Esophagus (tissue), 2 donors: ENCODE measurements around the gene YY2. TPM values are rescaled to one million over a fixed set of nuclear protein-coding genes. Genes with fewer than 3 reads are reported as not detected.

ENCODE experiments used
- H3K27ac ChIP-seq, 2 donors: one replicate each; pipeline ENCODE4 v1.5.1; 2013; ENCODE audit warnings: low read depth in 2 of 2, mild to moderate bottlenecking in 2 of 2, inconsistent platforms in 1 of 2, low read length in 1 of 2, moderate library complexity in 1 of 2
- H3K27me3 ChIP-seq, 2 donors: one replicate each; pipeline ENCODE4 v1.6.1; 2013; ENCODE audit warnings: low read length in 2 of 2, control low read depth in 1 of 2, mild to moderate bottlenecking in 1 of 2; ENCODE audit not compliant: insufficient read depth in 2 of 2, control insufficient read depth in 1 of 2
- H3K36me3 ChIP-seq, 2 donors: one replicate each; pipeline ENCODE4 v1.6.1; 2013; ENCODE audit warnings: low read length in 1 of 2; ENCODE audit not compliant: control insufficient read depth in 2 of 2, insufficient read depth in 2 of 2
- H3K4me1 ChIP-seq, 2 donors: one replicate each; pipeline ENCODE4 v1.6.1; 2013; ENCODE audit warnings: low read length in 1 of 2; ENCODE audit not compliant: control insufficient read depth in 2 of 2, insufficient read depth in 2 of 2
- H3K4me3 ChIP-seq, 2 donors: one replicate each; pipeline ENCODE4 v1.5.1; 2013; ENCODE audit warnings: low read length in 2 of 2, mild to moderate bottlenecking in 2 of 2, low read depth in 1 of 2, moderate library complexity in 1 of 2
- H3K9me3 ChIP-seq, 2 donors: one replicate each; pipeline ENCODE4 v1.6.1; 2013; ENCODE audit warnings: mild to moderate bottlenecking in 2 of 2, low read depth in 1 of 2, low read length in 1 of 2, moderate library complexity in 1 of 2; ENCODE audit not compliant: control insufficient read depth in 2 of 2, insufficient read depth in 1 of 2
- WGBS, 2 donors: extraction: QIAGEN DNeasy Blood & Tissue Kit; methylation state at CpG; one replicate each; pipeline ENCODE4 v1.1.7; 2013; 5-methylcytosine and 5-hydroxymethylcytosine counted together
- polyA plus RNA-seq, 2 donors: library from polyadenylated mRNA; stranded (reverse); fragments of 200-250 nt; gene quantifications; one replicate each; pipeline ENCODE4 v1.2.3, GENCODE V29; 2013
- donor health status: healthy with polysubstance abuse.
- donor health status: Bipolar disorder and iron deficiency.

YY2 gene
- polyA plus RNA-seq, 2 donors = 0.71 to 0.77 TPM

- Histone ChIP-seq H3K36me3 (no peaks in the 10 kb centered on the region), H3K4me3 (peak overlapping the region; percentile 56 to 92), H3K9me3 (no peaks in the 10 kb centered on the region), H3K27ac (peak overlapping the region in 1 of 2 donors; percentile 78), H3K4me1 (no peaks in the 10 kb centered on the region), H3K27me3 (peaks cover 0 to 4% of the 10 kb centered on the region in 2 donors)
- WGBS, 2 donors = 0 to 31% methylated on average over 4 of the region's 4 CpGs
Observed at GRCh38 chrX:21838937-21839333, 16.9 kb upstream of the YY2 start.

- Histone ChIP-seq H3K27ac (peak within 1 kb of the TSS; percentile 69 to 78), H3K4me1 (no peaks in the 10 kb centered on the region), H3K9me3 (no peaks in the 10 kb centered on the region), H3K4me3 (peak within 1 kb of the TSS; percentile 56 to 92), H3K36me3 (no peaks in the 10 kb centered on the region), H3K27me3 (peaks cover 0 to 4% of the 10 kb centered on the region in 2 donors)
- 1 to 27% methylated on average over 52 to 61 of the region's 61 CpGs for WGBS, 2 donors
Observed at GRCh38 chrX:21839334-21840192, 16.2 kb upstream of the YY2 start, which contains the start of gene MBTPS2. Gene MBTPS2 (plus strand): TSS chrX:21839617. CDS start chrX:21839735, 118 bp downstream.

DNA sequence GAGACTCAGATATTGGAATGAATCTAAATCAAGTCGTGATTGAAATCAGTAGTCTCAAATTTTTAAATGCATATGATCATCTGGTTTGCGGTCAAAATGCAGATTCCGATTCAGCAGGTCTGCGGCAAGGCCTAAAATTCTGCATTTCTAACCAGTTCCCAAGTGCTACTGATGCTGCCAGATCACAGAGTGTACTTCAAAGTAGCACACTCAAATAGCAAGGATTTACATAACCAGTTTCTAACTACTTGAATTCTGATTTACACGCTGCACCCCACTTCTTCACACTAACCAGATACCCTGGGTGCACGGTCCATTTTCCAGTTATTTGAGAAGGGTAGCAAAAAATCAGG lies 15.6 kb upstream of the YY2 start:
- peak overlapping the region; percentile 56 to 92 for H3K4me3 ChIP-seq
- WGBS, 2 donors = 2 to 26% methylated on average over 6 of the region's 6 CpGs
- no peaks in the 10 kb centered on the region for H3K9me3 ChIP-seq
- H3K27me3 ChIP-seq = peaks cover 0 to 4% of the 10 kb centered on the region in 2 donors
- H3K27ac ChIP-seq = no peak overlapping the region
- no peaks in the 10 kb centered on the region for H3K36me3 ChIP-seq
- no peaks in the 10 kb centered on the region for H3K4me1 ChIP-seq

- H3K27me3 ChIP-seq = peaks cover 0 to 4% of the 10 kb centered on the region in 2 donors
- no peaks in the 10 kb centered on the region for H3K4me1 ChIP-seq
- H3K9me3 ChIP-seq = no peaks in the 10 kb centered on the region
- WGBS, 2 donors = 58 to 60% methylated on average over 5 of the region's 5 CpGs
- H3K36me3 ChIP-seq = no peaks in the 10 kb centered on the region
- no peak overlapping the region for H3K4me3 ChIP-seq
- no peak overlapping the region for H3K27ac ChIP-seq
Observed at GRCh38 chrX:21843179-21843578, 12.6 kb upstream of the YY2 start.

- H3K27me3 ChIP-seq = peaks cover 0 to 4% of the 10 kb centered on the region in 2 donors
- no peak overlapping the region for H3K4me3 ChIP-seq
- no peaks in the 10 kb centered on the region for H3K9me3 ChIP-seq
- H3K27ac ChIP-seq = no peak overlapping the region
- H3K36me3 ChIP-seq = no peaks in the 10 kb centered on the region
- 93% methylated on average over 6 of the region's 6 CpGs for WGBS, 2 donors
- H3K4me1 ChIP-seq = no peaks in the 10 kb centered on the region
Observed at GRCh38 chrX:21845096-21845495, 10.7 kb upstream of the YY2 start.

DNA sequence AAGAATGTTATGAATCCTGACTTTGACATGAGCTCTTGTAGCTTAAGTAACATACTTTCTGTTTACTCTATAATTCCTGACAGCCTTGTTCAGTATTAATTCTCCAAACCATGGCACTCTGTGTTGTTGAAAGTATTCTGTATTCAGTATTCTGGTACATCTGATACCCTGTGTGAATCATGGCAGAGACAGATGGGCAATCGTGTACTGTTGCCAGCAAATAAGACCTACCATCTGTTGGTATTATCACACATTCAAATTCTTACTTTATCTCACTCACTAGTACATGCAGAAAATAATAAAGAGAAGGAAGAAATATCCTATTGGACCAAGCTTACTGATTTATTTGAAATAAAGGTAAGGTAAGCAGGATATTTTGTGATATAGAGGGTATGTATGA lies 8.4 kb upstream of the YY2 start:
- no peaks in the 10 kb centered on the region for H3K36me3 ChIP-seq

DNA sequence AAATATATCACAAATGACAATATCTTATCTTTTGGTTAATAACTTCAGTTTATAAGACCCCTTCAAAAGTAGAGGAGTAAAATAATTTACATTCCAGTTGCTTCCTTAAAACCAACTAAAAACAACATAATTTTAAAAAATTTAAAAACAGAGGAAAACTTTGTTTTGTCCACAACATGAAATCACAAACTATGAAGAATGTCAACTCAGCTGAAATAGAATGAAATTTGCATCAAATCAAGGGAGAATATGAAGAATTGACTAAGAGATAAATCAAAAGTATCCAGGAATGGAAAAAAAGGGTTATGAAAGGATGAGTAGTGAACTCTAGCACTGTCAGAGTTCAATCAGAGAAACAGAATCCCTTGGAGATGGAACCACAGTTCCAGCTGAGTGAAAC lies 2.2 kb upstream of the YY2 start:
- peaks cover 0 to 10% of the 10 kb centered on the region in 2 donors for H3K36me3 ChIP-seq

More for the DNA sequence above, 8.4 kb upstream of the YY2 start:
- H3K4me3 ChIP-seq = no peak overlapping the region
- no peaks in the 10 kb centered on the region for H3K27me3 ChIP-seq
- H3K4me1 ChIP-seq = no peaks in the 10 kb centered on the region
- H3K9me3 ChIP-seq = no peaks in the 10 kb centered on the region
- WGBS, 2 donors = 79 to 92% methylated on average over 1 of the region's 1 CpG
- no peak overlapping the region for H3K27ac ChIP-seq

GRCh38 chrX:21856504-21856903 lies 717 bp downstream of the YY2 start:
- WGBS, 2 donors = 95 to 97% methylated on average over 21 of the region's 21 CpGs
- Histone ChIP-seq H3K4me1 (no peaks in the 10 kb centered on the region), H3K9me3 (peaks cover 0 to 3% of the 10 kb centered on the region in 2 donors), H3K36me3 (peaks cover 0 to 10% of the 10 kb centered on the region in 2 donors), H3K27ac (no peak overlapping the region), H3K4me3 (no peak overlapping the region), H3K27me3 (no peaks in the 10 kb centered on the region)

More for the DNA sequence above, 2.2 kb upstream of the YY2 start:
- Histone ChIP-seq H3K27me3 (no peaks in the 10 kb centered on the region), H3K4me3 (no peak overlapping the region), H3K4me1 (no peaks in the 10 kb centered on the region), H3K9me3 (peaks cover 0 to 3% of the 10 kb centered on the region in 2 donors), H3K27ac (no peak overlapping the region)

DNA sequence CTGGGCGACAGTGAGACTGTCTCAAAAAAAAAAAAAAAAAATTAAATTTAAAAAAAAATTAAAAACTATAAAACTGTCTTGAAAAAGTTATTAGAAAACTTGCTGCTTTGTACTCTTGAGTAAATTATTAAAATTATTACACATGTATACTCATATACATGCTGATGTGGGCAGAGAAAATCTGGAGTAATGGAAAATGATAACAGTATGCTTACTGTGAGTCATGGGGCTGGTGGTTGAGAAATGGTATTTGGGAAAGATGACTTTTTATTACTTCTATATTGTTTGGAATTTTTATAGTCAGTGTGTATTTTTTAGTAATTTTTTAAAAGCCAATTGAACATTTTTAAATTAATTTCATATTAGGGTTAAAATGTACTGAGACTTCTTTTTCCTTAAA lies 7.5 kb downstream of the YY2 start:
- WGBS, 2 donors = 90 to 96% methylated on average over 1 of the region's 1 CpG

GRCh38 chrX:21865436-21865835 lies 9.6 kb downstream of the YY2 start:
- no peak overlapping the region for H3K4me3 ChIP-seq
- no peak overlapping the region for H3K27ac ChIP-seq
- H3K36me3 ChIP-seq = no peaks in the 10 kb centered on the region
- no peaks in the 10 kb centered on the region for H3K9me3 ChIP-seq
- H3K27me3 ChIP-seq = no peaks in the 10 kb centered on the region
- H3K4me1 ChIP-seq = no peaks in the 10 kb centered on the region

More for the DNA sequence above, 7.5 kb downstream of the YY2 start:
- no peak overlapping the region for H3K27ac ChIP-seq
- H3K36me3 ChIP-seq = no peaks in the 10 kb centered on the region
- no peaks in the 10 kb centered on the region for H3K9me3 ChIP-seq
- no peaks in the 10 kb centered on the region for H3K27me3 ChIP-seq
- no peaks in the 10 kb centered on the region for H3K4me1 ChIP-seq
- H3K4me3 ChIP-seq = no peak overlapping the region
